Mesendoderm (in vitro differentiated cells): ENCODE measurements around the gene PPP1R3E. TPM values are rescaled to one million over a fixed set of nuclear protein-coding genes. Genes with fewer than 3 reads are reported as not detected.
A peak's percentile ranks its signal among the peaks of the same experiment; 100 is the strongest.

Experiments
- DNase-seq: peaks from one replicate; pipeline ENCODE4 v3.0.0; 2013
- H2AK5ac ChIP-seq: 2 replicates; pipeline ENCODE4 v1.6.1; 2013; ENCODE audit warnings: low read length, inconsistent platforms
- H2BK120ac ChIP-seq: 2 replicates; pipeline ENCODE4 v1.6.1; 2013; ENCODE audit warnings: low read depth, mild to moderate bottlenecking, low read length, moderate library complexity, mixed read lengths
- H2BK15ac ChIP-seq: replicated peaks from 2 replicates; pipeline ENCODE4 v1.6.1; 2013; ENCODE audit warnings: low read depth, mild to moderate bottlenecking, moderate library complexity
- H2BK5ac ChIP-seq: 2 replicates; pipeline ENCODE4 v1.6.1; 2013; ENCODE audit warnings: low read length, inconsistent platforms
- H3K18ac ChIP-seq: 2 replicates; pipeline ENCODE4 v1.6.1; 2013; ENCODE audit warnings: mild to moderate bottlenecking, low read length, mixed read lengths
- H3K23ac ChIP-seq: one replicate; pipeline ENCODE4 v1.6.1; 2013; ENCODE audit warnings: low read length
- H3K27ac ChIP-seq: 2 replicates; pipeline ENCODE4 v1.5.1; 2013; ENCODE audit warnings: low read depth, mild to moderate bottlenecking, inconsistent platforms, low read length, moderate library complexity
- H3K27me3 ChIP-seq: 2 replicates; pipeline ENCODE4 v1.6.1; 2013; ENCODE audit warnings: low read length, control low read depth, mild to moderate bottlenecking, inconsistent platforms; ENCODE audit not compliant: insufficient read depth, poor library complexity
- H3K36me3 ChIP-seq: 2 replicates; pipeline ENCODE4 v1.6.1; 2013; ENCODE audit warnings: low read length, inconsistent platforms; ENCODE audit not compliant: control insufficient read depth, insufficient read depth
- H3K4ac ChIP-seq: one replicate; pipeline ENCODE4 v1.6.1; 2013; ENCODE audit warnings: low read depth, mild to moderate bottlenecking, low read length, moderate library complexity
- H3K4me1 ChIP-seq: 2 replicates; pipeline ENCODE4 v1.6.1; 2013; ENCODE audit warnings: low read depth, low read length, inconsistent platforms; ENCODE audit not compliant: control insufficient read depth
- H3K4me2 ChIP-seq: 2 replicates; pipeline ENCODE4 v1.6.1; 2013; ENCODE audit warnings: low read length
- H3K4me3 ChIP-seq: 2 replicates; pipeline ENCODE4 v1.5.1; 2013; ENCODE audit warnings: mild to moderate bottlenecking, low read length
- H3K56ac ChIP-seq: one replicate; pipeline ENCODE4 v1.6.1; 2013; ENCODE audit warnings: low read length
- H3K79me1 ChIP-seq: 2 replicates; pipeline ENCODE4 v1.6.1; 2013; ENCODE audit warnings: low read length, inconsistent platforms
- H3K79me2 ChIP-seq: 2 replicates; pipeline ENCODE4 v1.6.1; 2013; ENCODE audit warnings: mild to moderate bottlenecking, low read length; ENCODE audit not compliant: control insufficient read depth, insufficient read depth
- H3K9ac ChIP-seq: 2 replicates; pipeline ENCODE4 v1.6.1; 2013; ENCODE audit warnings: low read length, inconsistent platforms
- H4K5ac ChIP-seq: one replicate; pipeline ENCODE4 v1.6.1; 2013; ENCODE audit warnings: low read length
- H4K8ac ChIP-seq: one replicate; pipeline ENCODE4 v1.6.1; 2013; ENCODE audit warnings: low read depth, mild to moderate bottlenecking, control low read depth, low read length, moderate library complexity
- WGBS: extraction: QIAGEN DNeasy Blood & Tissue Kit; methylation state at CpG from one replicate; pipeline ENCODE4 v1.1.7; 2013; ENCODE audit warnings: low lambda C conversion rate, missing lambda C conversion rate; ENCODE audit not compliant: insufficient coverage; ENCODE audit errors: extremely low coverage; 5-methylcytosine and 5-hydroxymethylcytosine counted together
- small RNA-seq: library from polyadenylated mRNA; stranded (forward); fragments of <200 nt; extraction: miRNeasy Mini kit (QIAGEN cat#:217004); gene quantifications from one replicate; pipeline ENCODE3, GENCODE V24; 2013; ENCODE audit not compliant: insufficient read depth

Gene PPP1R3E

DNA sequence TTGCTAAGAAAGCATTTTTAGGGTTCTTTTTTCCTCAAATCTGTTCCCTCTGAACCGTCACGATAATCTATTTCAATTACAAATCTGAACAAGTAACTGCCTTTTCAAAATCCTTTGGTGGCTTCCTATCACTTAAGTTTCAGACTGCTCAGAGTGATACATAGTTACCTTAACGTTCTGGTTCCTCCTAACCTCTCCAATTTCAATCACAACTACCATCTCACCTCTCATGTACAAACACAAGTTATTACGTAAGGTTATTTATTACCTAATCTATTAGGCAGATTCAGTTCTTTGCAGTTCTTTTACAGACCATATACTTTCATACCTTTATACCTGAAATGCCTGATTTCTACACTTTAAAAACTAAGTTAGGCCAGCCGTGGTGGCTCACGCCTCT, 52.8 kb downstream of the PPP1R3E start:
- H3K9ac ChIP-seq: no peak overlapping the region
- H2BK15ac ChIP-seq: no peak overlapping the region
- no peak overlapping the region for H4K5ac ChIP-seq
- DNase-seq: no peak
- H3K18ac ChIP-seq: no peak overlapping the region
- H3K79me1 ChIP-seq: no peaks in the 10 kb centered on the region
- no peak overlapping the region for H2AK5ac ChIP-seq
- no peak overlapping the region for H2BK5ac ChIP-seq
- H3K4me1 ChIP-seq: peaks cover 7% of the 10 kb centered on the region
- WGBS: 100% methylated on average over 3 of the region's 6 CpGs
- no peaks in the 10 kb centered on the region for H3K36me3 ChIP-seq
- H3K4ac ChIP-seq: peak overlapping the region; percentile 79
- H4K8ac ChIP-seq: no peak overlapping the region
- no peak overlapping the region for H3K56ac ChIP-seq
- H3K79me2 ChIP-seq: no peaks in the 10 kb centered on the region
- no peak overlapping the region for H3K4me3 ChIP-seq
- H3K27ac ChIP-seq: no peak overlapping the region
- H2BK120ac ChIP-seq: no peak overlapping the region
- H3K23ac ChIP-seq: no peak overlapping the region
- H3K27me3 ChIP-seq: no peaks in the 10 kb centered on the region
- no peak overlapping the region for H3K4me2 ChIP-seq

DNA sequence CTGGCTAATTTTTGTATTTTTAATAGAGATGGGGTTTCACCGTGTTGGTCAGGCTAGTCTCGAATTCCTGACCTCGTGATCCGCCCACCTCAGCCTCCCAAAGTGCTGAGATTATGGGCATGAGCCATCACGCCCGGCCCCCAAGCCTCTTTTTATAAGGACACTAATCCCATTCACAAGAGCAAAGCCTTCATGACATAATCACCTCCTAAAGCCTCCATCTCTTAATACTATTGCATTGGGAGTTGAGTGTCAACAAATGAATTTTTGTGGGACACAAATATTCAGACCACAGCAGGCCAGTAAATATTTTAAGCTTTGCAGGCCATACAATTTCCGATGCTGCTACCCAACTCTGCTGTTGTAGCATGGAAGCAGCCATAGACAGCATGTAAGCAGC, 54.1 kb downstream of the PPP1R3E start:
- DNase-seq: no peak
- no peaks in the 10 kb centered on the region for H3K27me3 ChIP-seq
- no peaks in the 10 kb centered on the region for H3K36me3 ChIP-seq
- H3K9ac ChIP-seq: no peak overlapping the region
- H3K4ac ChIP-seq: no peak overlapping the region
- H3K79me2 ChIP-seq: no peaks in the 10 kb centered on the region
- no peak overlapping the region for H4K5ac ChIP-seq
- H3K4me3 ChIP-seq: no peak overlapping the region
- H3K18ac ChIP-seq: no peak overlapping the region
- H3K79me1 ChIP-seq: no peaks in the 10 kb centered on the region
- H3K56ac ChIP-seq: no peak overlapping the region
- WGBS: no CpG with 5 or more reads among the region's 7 CpGs
- no peak overlapping the region for H3K27ac ChIP-seq
- no peak overlapping the region for H4K8ac ChIP-seq
- H2AK5ac ChIP-seq: no peak overlapping the region
- H3K4me2 ChIP-seq: no peak overlapping the region
- no peak overlapping the region for H3K23ac ChIP-seq
- no peak overlapping the region for H2BK5ac ChIP-seq
- H2BK120ac ChIP-seq: no peak overlapping the region
- H2BK15ac ChIP-seq: no peak overlapping the region
- H3K4me1 ChIP-seq: peaks cover 7% of the 10 kb centered on the region

Small RNA genes lying within 50 kb of the gene (small RNA-seq; reads per million reads assigned to genes)
- not detected for gene RNU6-1046P
